Iris pigment epithelial cell (primary cell): ENCODE results near the gene TRIP10.
A peak's percentile ranks its signal among the peaks of the same experiment; 100 is the strongest.
"Not testable (repeated sequence)": the region's sequence is repeated elsewhere in the genome, so short reads cannot be mapped to it uniquely, and the experiment has no call there.

Experiments
- DNase-seq: peaks from one replicate; pipeline ENCODE4 v3.0.0-alpha.2; 2011; ENCODE audit warnings: low read depth

TRIP10 gene

GRCh38 chr19:6739390-6739882, at the start of gene TRIP10:
TRIP10 (plus strand) TSS chr19:6739680; CDS start chr19:6739762, 82 bp downstream.
- DNase-seq = peak; percentile 68

GRCh38 chr19:6690160-6690885, 49.2 kb upstream of the TRIP10 start:
- no peak for DNase-seq

GRCh38 chr19:6691342-6691741, 48.1 kb upstream of the TRIP10 start:
- no peak for DNase-seq

- no peak for DNase-seq
Observed at GRCh38 chr19:6692027-6692426, 47.5 kb upstream of the TRIP10 start.

GRCh38 chr19:6693056-6693471, 46.4 kb upstream of the TRIP10 start:
- DNase-seq = no peak

- no peak for DNase-seq
Observed at GRCh38 chr19:6693681-6694080, 45.8 kb upstream of the TRIP10 start.

GRCh38 chr19:6694147-6694815, 45.2 kb upstream of the TRIP10 start:
- DNase-seq = no peak

GRCh38 chr19:6696239-6696820, 43.1 kb upstream of the TRIP10 start:
- DNase-seq = no peak

- no peak for DNase-seq
Observed at GRCh38 chr19:6697291-6697690, 42.2 kb upstream of the TRIP10 start.

- no peak for DNase-seq
Observed at GRCh38 chr19:6699935-6700334, 39.5 kb upstream of the TRIP10 start.

GRCh38 chr19:6700586-6701316, 38.7 kb upstream of the TRIP10 start:
- DNase-seq = no peak

GRCh38 chr19:6705931-6706632, 33.4 kb upstream of the TRIP10 start:
- no peak for DNase-seq

GRCh38 chr19:6706633-6706958, 32.9 kb upstream of the TRIP10 start:
- DNase-seq = no peak

GRCh38 chr19:6707011-6707657, 32.3 kb upstream of the TRIP10 start:
- no peak for DNase-seq

GRCh38 chr19:6707658-6708018, 31.8 kb upstream of the TRIP10 start:
- DNase-seq = no peak

GRCh38 chr19:6708346-6708745, 31.1 kb upstream of the TRIP10 start:
- no peak for DNase-seq

- not testable (repeated sequence) for DNase-seq
Observed at GRCh38 chr19:6708913-6709312, 30.6 kb upstream of the TRIP10 start.

GRCh38 chr19:6709549-6709948, 29.9 kb upstream of the TRIP10 start:
- no peak for DNase-seq

GRCh38 chr19:6710273-6711077, 29.0 kb upstream of the TRIP10 start:
- no peak for DNase-seq

- no peak for DNase-seq
Observed at GRCh38 chr19:6711078-6711361, 28.5 kb upstream of the TRIP10 start.

GRCh38 chr19:6711605-6712004, 27.9 kb upstream of the TRIP10 start:
- DNase-seq = no peak
